ENCODE measurements around the gene ENTPD8.
"Not testable (repeated sequence)": the region's sequence is repeated elsewhere in the genome, so short reads cannot be mapped to it uniquely, and the experiment has no call there.

ENTPD8 gene

DNA sequence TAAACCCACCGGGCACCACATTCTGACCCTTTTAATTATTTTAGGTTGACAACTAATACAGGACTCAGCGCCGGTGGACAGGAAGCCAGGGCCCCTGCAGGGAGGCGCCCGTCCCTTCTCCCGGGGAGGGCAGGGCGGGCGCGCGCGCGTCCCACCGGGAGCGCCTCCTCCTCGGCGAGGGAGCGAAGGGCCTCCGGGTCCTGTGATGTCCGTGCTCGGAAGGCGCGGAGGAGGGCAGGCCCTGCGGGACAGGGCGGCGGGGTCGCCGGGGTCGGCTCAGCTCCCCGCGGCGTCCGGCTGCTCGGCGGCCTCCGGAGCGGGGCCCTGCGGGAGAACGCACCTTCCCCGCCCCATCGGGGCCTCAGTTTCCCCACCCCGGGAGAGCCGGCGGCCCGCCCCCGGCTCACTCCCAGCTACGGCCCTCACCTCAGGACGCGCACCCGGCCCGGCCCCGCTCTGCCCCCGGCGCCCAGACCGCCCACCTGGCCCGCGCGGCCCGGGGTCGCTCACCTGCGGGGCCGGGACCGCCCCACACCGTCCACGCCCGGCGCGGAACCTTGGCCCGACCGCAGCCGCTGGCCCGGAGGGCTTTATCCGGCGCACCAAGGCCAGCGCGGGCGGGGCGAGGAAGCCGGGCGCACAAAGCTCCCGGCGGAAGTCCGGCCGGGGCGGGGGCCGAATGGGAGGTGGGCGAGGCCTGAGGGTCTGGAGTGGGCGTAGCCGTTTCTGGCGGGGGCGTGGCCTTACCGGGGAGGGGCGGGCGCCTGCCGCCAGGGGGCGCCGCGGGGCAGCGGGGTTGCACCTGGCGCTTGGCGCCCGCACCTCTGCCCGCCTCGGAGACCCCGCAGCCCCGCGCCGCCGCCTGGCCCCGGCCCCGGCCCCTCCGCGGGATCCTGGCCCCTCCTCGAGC, 18.3 kb downstream of the ENTPD8 start, which contains the start of the genes EXD3 and NOXA1:
Gene EXD3 (minus strand): TSS at position 559 of the 910 bp plus-strand sequence. CDS start 27,805 bp downstream, outside the sequence.
Gene NOXA1 (plus strand): TSS at position 790 of the 910 bp plus-strand sequence. CDS start 137 bp downstream, outside the sequence.
- DNase-seq = peak; percentile 96
- no peaks in the 10 kb centered on the region for H3K9me3 Mint-ChIP-seq

DNA sequence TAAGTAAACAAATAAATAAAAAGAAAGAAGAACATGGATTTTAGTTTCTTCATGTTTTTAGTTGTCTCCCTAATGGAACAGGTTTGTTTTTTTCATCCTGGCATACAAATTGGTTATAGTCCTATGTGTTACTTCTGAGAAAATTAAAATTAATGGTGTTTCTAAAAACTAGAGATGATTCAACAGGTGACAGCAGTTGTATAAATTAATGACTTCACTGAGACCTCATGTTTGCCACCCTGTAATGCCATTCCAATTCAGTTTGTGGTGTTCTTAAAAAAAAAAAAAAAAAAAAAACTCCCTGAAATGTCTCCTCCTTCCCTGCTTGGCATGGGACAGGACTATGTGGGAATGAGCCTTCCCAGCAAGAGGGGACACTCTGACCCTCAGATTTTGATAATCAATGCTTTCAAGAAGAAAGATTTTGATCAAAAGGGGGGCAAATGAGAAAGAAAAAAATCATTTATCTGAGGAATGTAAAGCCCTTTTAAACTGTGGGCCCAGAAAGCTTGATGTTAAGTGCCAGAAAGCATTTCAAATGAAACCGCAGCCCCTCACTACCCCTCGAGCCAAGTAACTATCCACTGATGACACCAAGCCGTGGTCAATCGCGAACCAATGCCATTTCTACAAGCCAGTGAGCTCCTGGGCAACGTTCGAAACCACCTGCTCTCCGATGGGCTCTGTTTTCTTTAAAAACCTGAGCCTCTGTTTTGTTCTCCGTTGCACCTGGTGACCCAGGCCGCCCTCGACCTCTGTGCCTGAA, 19.1 kb downstream of the ENTPD8 start:
- Mint-ChIP-seq H3K4me1 (peaks cover 6% of the 10 kb centered on the region), H3K9me3 (no peaks in the 10 kb centered on the region), H3K4me3 (peak overlapping the region; percentile 88 to 91), H3K27me3 (no peaks in the 10 kb centered on the region), H3K27ac (peak overlapping the region in 1 of 2 donors; percentile 67)
- no peak for DNase-seq
- ATAC-seq = no peak

More for the DNA sequence above, 18.3 kb downstream of the ENTPD8 start, which contains the start of the genes EXD3 and NOXA1:
- no peaks in the 10 kb centered on the region for H3K27me3 Mint-ChIP-seq
- H3K4me1 Mint-ChIP-seq = peaks cover 6% of the 10 kb centered on the region
- H3K27ac Mint-ChIP-seq = peak within 1 kb of the TSS in 1 of 2 donors; percentile 67
- ATAC-seq = peak; percentile 92
- peak within 1 kb of the TSS; percentile 88 to 91 for H3K4me3 Mint-ChIP-seq

DNA sequence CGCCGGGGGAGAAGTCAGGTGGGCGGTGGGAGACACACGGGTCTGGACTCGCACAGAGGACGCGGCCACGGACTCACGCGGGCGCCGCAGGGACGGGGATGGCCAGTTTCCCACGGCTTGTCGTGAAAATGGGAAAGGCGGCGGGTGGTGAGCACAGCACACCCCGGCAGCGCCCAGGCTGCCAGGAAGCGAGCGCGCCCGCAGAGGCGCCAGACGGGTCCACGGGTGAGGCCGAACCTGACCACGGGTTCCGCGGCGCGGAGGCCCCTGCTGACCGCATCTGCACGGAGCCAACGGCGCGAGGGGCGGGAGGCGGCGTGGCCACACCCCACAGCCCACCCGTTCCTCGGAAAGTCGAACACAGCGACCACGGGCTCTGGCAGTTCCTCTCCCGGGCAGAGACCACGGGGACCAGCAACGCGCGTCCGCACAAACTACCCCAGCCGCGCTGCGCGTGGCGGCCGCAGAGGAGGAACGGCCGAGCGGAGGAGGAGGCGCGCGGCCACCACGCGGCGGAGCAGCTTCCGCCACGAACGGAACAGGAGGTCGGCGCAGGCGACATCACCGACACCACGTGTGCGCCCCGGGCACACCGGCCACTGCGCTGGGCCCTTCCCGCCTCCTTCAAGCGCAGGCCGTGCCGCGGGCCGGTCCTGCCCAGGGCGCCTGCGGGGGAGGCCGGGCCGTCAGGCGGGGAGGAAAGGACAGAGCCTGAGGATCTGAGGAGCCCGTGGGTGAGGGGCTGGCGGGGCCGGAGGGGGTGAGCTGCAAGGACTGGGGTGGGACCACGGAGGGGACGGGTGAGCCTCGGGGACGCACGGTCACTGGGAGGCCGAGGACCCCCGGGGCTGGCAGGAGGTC, 23.8 kb downstream of the ENTPD8 start:
- Mint-ChIP-seq H3K27ac (peak overlapping the region; percentile 65 to 93), H3K9me3 (no peaks in the 10 kb centered on the region), H3K4me3 (peak overlapping the region; percentile 69 to 78), H3K4me1 (peaks cover 10% of the 10 kb centered on the region), H3K27me3 (no peaks in the 10 kb centered on the region)
- peak; percentile 70 for ATAC-seq
- DNase-seq = no peak

DNA sequence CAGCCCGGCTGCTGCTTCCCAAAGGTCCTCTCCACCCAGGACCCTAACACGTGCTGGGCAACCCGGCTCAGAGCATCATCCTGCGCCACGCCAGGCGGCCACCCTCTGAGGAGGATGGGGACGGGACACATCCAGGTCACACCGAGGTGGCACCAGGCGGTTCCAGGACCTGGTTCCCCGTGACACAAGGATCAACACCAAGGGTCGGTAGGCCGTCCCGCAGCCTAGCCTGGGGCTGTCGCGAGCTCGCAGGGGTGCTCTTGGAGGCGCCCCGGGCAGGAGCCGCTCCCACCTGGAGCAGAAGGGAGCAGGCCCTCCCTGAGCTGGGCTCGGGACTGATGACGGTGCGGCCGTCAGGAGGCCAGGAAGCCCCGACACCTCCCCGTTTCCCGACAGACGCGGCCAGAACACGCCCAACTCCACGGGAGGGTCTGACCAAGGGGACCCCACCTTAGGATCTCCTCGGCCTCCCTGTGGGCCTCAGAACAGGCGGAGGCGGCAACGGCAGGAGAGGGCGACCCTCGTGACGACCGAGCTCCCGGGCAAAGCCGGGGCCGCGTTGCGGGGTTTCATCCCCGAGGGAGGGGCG, 24.5 kb downstream of the ENTPD8 start:
- Mint-ChIP-seq H3K27ac (no peak overlapping the region), H3K9me3 (no peaks in the 10 kb centered on the region), H3K27me3 (no peaks in the 10 kb centered on the region), H3K4me1 (peaks cover 13% of the 10 kb centered on the region), H3K4me3 (peak overlapping the region in 1 of 2 donors; percentile 78)
- ATAC-seq (peak; percentile 19), DNase-seq (no peak)

DNA sequence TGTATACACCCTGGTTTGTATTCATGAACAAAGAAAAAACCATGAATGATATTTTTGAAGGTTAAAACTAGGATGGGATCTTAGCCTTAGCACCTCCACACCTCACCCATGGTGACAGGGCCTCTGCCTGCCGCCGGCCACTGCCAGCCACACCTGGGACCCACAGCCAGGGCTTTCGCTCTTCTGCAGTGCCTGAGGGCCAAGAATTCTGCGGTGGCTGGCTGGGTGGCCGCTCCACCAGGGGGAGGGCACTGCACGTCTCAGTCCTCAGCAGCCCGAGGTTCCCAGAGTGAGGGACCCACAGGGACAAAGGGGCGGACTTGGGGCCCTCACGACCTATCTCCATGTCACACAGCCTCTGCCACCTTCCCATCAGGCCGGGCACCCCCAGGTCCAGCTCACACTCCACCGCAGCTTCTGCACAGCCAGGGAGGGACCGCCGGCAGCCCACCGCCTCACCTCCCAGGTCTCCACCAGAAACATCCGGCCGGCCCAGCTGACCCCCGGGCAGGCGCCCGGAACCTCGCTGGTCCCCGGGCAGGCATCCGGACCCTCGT, 25.1 kb downstream of the ENTPD8 start:
- H3K9me3 Mint-ChIP-seq = no peaks in the 10 kb centered on the region
- H3K27me3 Mint-ChIP-seq = no peaks in the 10 kb centered on the region
- no peak overlapping the region for H3K27ac Mint-ChIP-seq
- no peak for DNase-seq
- H3K4me1 Mint-ChIP-seq = peaks cover 19% of the 10 kb centered on the region
- no peak for ATAC-seq
- peak overlapping the region in 1 of 2 donors; percentile 3 for H3K4me3 Mint-ChIP-seq

DNA sequence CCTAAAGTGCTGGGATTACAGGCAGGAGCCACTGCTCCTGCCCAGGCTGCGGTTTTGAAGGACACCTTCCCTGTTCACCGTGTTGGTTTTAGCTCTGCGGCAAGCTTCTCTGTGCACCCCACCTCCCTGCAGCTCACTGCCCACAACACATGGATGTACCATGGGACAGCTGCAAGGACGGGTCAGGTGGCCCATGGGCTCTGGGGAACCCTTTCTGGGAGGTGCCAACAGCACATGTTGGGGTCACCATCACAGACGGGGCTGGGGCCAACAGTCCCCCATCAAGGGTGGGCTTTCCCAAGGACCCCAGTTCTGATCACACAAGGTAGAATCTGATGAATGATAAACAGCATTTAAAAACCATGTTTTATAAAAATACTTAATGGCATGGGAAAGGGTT, 25.7 kb downstream of the ENTPD8 start:
- ATAC-seq (no peak), DNase-seq (no peak)
- no peak overlapping the region for H3K4me3 Mint-ChIP-seq
- no peaks in the 10 kb centered on the region for H3K9me3 Mint-ChIP-seq
- no peaks in the 10 kb centered on the region for H3K27me3 Mint-ChIP-seq
- H3K27ac Mint-ChIP-seq = no peak overlapping the region
- H3K4me1 Mint-ChIP-seq = peaks cover 25% of the 10 kb centered on the region

DNA sequence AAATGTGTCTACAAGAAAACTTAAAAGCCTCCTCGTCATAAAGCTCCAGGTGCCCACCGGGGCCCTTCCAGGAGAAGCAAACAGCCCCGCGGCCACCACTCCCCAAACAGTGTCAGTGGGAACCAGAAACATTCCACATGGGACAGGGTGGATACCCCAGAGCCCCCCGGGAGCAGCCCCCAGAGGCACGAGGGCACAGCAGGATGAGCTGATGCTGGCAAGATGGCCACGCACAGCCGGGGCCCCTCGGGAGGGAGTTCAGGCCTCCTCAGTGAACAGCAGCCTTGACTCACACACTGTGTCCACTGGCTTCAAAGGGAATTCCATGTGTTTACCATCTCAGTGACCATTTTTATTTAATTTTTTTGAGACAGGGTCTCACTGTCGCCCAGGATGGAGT, 28.7 kb downstream of the ENTPD8 start:
- DNase-seq = no peak
- H3K4me1 Mint-ChIP-seq = peaks cover 37% of the 10 kb centered on the region
- peaks cover 6% of the 10 kb centered on the region for H3K27me3 Mint-ChIP-seq
- ATAC-seq = no peak
- no peak overlapping the region for H3K27ac Mint-ChIP-seq
- no peaks in the 10 kb centered on the region for H3K9me3 Mint-ChIP-seq
- H3K4me3 Mint-ChIP-seq = no peak overlapping the region

DNA sequence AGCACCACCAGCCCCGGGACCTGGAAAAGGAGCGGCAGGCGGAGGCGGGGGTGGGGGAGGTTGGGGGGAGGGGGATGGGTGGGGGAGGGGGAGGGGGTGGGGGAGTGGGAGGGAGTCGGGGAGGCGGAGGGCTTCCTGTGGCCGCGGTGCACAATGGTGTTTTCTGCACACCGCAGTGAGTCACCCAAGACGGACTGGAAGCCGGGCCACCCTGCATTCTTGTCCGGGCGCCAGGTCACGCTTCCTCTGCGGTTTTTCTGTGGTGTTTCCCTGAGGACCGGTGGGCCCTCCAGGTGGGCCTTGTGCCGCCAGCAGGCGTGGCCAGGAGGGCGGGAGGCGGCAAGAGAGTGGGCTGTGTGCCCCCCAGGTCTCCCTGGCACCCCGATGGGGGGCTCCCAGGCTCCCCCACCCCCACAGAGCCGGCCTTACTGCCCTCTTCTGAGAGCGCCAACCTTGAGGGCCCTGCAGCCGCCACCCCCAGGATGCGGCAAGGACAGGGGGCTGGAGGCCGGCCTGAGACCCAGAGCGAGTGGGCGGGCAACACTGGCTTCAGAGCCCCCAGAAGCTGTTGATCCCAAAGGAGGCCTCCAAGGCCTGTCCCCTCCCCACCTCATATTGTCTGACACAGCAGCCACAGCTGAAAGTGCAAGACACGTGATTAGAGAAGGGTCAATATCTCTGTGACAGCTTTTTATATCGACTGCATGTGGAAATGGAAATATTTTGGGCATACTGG, 29.3 kb downstream of the ENTPD8 start:
- peak; percentile 45 to 72 for DNase-seq
- ATAC-seq = peak; percentile 64

DNA sequence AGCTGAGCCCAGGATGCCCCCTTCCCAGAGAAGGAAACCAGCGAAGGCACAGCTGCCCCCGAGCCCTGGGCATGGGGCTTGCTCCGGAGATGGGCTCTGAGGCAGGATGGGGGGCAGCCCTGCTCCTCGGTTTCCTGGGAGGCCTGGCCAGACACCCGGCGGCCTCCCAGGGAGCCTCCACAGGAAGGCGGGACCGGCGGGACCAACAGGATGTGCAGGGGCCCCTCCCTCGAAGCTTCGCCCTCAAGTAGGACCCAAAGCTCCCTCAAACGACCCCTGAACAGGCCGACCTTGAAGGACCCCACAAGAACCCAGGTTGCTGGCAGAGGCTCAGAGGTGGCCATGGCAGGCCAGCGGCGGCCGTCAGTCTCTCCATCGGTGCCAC, 29.9 kb downstream of the ENTPD8 start:
- Mint-ChIP-seq H3K27ac (no peak overlapping the region), H3K9me3 (no peaks in the 10 kb centered on the region), H3K4me1 (peaks cover 41% of the 10 kb centered on the region), H3K27me3 (peaks cover 7% of the 10 kb centered on the region), H3K4me3 (peak overlapping the region; percentile 42 to 70)
- peak; percentile 2 for ATAC-seq
- DNase-seq = no peak

More for the DNA sequence above, 29.3 kb downstream of the ENTPD8 start:
- Mint-ChIP-seq H3K27me3 (peaks cover 7% of the 10 kb centered on the region), H3K27ac (peak overlapping the region in 1 of 2 donors; percentile 63), H3K4me3 (peak overlapping the region; percentile 42 to 70), H3K4me1 (peaks cover 41% of the 10 kb centered on the region), H3K9me3 (no peaks in the 10 kb centered on the region)

DNA sequence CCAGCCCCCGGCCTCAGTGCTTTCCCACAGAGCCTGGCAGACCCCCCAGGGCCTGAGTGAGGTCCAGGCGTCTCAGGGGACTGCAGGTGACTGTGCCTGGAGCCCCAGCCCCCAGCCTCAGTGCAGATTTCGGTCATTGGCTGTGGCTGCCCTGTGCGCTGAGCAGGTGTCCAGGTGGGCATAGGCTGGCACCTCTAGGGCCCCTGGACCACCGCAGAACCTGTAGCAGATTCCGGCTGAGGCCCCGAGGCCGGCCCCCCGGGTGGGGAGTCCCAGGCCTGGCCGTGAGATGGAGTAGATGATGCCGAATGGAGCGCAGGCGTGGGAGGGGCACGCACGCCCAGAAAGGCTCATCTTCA, 30.3 kb downstream of the ENTPD8 start:
- Mint-ChIP-seq H3K27me3 (peaks cover 7% of the 10 kb centered on the region), H3K27ac (no peak overlapping the region), H3K4me1 (peaks cover 45% of the 10 kb centered on the region), H3K9me3 (no peaks in the 10 kb centered on the region), H3K4me3 (peak overlapping the region; percentile 42 to 70)
- ATAC-seq (no peak), DNase-seq (no peak)

DNA sequence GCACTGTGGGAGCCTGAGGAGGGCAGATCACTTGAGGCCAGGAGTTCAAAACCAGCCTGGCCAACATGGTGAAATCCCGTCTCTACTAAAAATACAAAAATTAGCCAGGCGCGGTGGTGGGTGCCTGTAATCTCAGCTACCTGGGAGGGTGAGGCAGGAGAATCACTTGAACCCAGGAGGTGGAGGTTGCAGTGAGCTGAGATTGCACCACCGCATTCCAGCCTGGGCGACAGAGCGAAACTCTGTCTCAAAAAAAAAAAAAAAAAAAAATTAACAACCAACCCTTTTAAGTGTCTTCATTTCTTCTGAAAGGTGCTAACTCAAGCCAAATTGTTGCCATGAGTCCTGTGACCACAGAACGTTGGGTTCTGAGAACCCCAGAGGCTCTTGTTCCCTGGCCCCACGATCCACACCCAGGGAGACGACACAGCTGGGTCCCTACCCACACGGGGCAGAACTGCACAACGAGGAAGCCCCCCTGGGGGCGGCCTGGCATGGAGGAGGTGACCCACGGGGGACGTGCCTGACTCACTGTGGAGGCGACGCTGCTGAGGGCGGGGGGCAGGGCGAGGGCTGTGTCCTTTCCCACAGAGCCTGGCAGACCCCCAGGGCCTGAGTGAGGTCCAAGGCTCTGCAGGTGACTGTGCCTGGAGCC, 30.8 kb downstream of the ENTPD8 start:
- H3K27me3 Mint-ChIP-seq, ATAC-seq, DNase-seq, H3K9me3 Mint-ChIP-seq, H3K27ac Mint-ChIP-seq: not testable (repeated sequence)
- peak overlapping the region in 1 of 2 donors; percentile 70 for H3K4me3 Mint-ChIP-seq
- peaks cover 50% of the 10 kb centered on the region for H3K4me1 Mint-ChIP-seq

DNA sequence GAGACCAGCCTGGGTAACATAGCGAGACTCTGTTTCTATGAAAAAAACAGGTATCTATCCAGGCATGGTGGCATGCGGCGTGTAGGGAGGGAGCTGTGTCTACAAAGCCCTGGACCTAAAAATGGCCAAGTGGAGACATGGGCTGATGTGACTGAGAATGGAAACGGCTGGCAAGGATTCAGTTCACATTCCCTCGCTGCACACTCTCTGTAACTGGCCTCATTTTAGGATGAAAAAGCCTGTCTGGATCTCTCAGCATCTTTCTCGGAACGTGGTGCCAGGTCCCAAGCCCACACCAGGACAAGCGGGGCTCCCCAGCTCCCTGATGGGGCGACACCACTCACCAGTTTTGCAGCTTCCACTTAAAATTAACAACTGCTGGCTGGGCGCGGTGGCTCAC, 31.6 kb downstream of the ENTPD8 start:
- H3K4me1 Mint-ChIP-seq = peaks cover 50% of the 10 kb centered on the region
- peaks cover 7% of the 10 kb centered on the region for H3K27me3 Mint-ChIP-seq
- H3K9me3 Mint-ChIP-seq = no peaks in the 10 kb centered on the region
- DNase-seq (no peak), ATAC-seq (no peak)
- H3K4me3 Mint-ChIP-seq = no peak overlapping the region
- no peak overlapping the region for H3K27ac Mint-ChIP-seq

DNA sequence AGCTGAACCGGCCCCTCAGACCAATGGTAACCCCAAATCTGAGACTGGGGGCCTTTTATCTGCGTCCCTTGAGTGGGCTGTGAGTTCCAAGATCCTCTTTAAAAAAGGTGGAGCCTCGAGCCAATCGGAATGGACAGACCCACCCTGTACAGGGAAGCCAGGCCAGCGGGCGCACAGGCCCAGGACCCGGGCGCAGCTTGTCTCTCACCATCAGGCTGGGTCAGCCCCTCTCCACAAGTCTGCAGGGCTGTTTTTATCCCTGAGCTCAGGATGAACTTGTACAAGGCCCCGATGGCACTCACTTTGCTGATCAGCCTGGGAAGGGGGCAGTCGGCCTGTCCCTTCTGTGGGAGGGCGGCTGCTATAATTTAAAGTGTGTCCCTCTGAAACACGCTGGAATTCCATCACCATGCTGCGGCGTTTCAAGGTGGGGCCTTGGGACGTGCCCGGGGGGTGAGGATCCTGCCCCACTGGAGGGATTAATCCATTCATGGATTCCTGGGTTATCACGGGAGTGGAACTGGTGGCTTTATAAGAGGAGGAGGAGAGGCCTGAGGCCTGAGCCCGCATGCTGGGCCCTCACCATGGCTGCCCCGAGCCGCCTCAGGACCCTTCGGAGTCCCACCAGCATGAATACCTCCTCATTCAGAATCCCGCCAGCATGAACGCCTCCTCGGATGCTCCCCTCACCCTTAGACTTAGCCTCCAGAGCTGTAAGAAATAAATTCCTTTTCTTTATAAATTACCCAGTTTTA, 32.3 kb downstream of the ENTPD8 start:
- no peaks in the 10 kb centered on the region for H3K9me3 Mint-ChIP-seq
- H3K27me3 Mint-ChIP-seq = peaks cover 7% of the 10 kb centered on the region
- ATAC-seq (no peak), DNase-seq (no peak)
- no peak overlapping the region for H3K27ac Mint-ChIP-seq
- peaks cover 50% of the 10 kb centered on the region for H3K4me1 Mint-ChIP-seq
- H3K4me3 Mint-ChIP-seq = no peak overlapping the region
